Measurements from ENCODE around the gene SYT11.

SYT11 gene

DNA sequence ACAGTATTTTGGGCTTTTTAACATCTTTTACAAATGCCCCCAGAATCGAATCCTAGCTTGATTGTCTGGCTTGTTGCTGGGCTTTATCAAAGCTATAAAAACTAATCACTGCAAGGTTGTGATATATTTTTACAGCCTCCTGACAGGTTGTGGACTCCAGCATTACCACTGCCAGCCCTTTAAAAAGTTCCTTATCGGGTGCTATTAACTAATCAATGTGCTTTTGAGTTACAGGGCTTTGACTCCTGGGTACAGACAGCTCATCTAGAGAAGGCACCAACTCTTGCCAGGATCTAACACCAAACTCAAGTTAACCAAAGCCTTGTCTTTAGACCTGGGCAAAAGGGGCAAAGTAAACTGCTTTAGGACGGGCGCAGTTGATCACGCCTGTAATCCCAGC lies 19.0 kb upstream of the SYT11 start:
- no peak for TF ChIP-seq CTCF (IDR thresholded peaks at IDR 0.05; ENCODE audit: poor library complexity, severe bottlenecking)
- H3K27me3 ChIP-seq (ENCODE audit: insufficient read depth, poor library complexity, severe bottlenecking), result no peaks in the 10 kb centered on the region
- no peaks in the 10 kb centered on the region for H3K4me1 ChIP-seq (ENCODE audit: insufficient read depth, poor library complexity, severe bottlenecking)
- no peaks in the 10 kb centered on the region for H3K9me3 ChIP-seq (ENCODE audit: severe bottlenecking)
- peaks cover 19% of the 10 kb centered on the region for H3K36me3 ChIP-seq (ENCODE audit: low read depth)
- no peak overlapping the region for H3K27ac ChIP-seq (ENCODE audit: poor library complexity, severe bottlenecking)
- no peak for DNase-seq (ENCODE audit: low spot score)
- ATAC-seq (ENCODE audit: low read depth), result no peak
- H3K4me3 ChIP-seq (ENCODE audit: severe bottlenecking), result no peak overlapping the region

DNA sequence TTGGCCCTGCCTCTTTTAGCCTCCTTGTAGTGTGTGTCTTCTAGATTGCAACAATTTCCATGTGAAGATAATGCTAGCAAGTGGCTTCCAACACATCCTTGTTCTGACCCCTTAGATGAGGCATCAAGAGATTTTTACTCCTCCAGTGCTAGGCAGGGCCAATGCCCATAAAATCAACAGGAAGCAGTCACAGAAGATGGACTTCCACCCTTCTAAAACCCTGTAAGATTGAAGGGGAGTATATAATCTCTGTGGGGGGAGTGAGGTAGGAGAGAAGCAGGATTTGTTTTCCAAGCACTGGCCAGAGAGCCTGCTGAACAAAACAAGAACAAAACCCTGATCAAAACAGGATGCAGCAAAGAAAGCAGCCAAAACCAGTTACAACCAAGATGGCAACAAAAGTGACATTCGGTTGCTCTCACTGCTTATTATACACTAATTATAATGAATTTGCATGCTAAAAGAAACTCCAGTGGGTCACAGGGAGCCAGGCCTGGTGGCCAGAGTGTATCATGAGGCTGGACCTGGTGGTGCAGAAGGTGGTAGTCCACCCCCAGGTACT lies 14.4 kb upstream of the SYT11 start:
- no peak for ATAC-seq (ENCODE audit: low read depth)
- Histone ChIP-seq H3K4me3 (ENCODE audit: severe bottlenecking) (no peak overlapping the region), H3K27ac (ENCODE audit: poor library complexity, severe bottlenecking) (no peak overlapping the region), H3K4me1 (ENCODE audit: insufficient read depth, poor library complexity, severe bottlenecking) (no peaks in the 10 kb centered on the region), H3K9me3 (ENCODE audit: severe bottlenecking) (no peaks in the 10 kb centered on the region), H3K36me3 (ENCODE audit: low read depth) (peaks cover 35% of the 10 kb centered on the region), H3K27me3 (ENCODE audit: insufficient read depth, poor library complexity, severe bottlenecking) (no peaks in the 10 kb centered on the region)
- TF ChIP-seq CTCF (IDR thresholded peaks at IDR 0.05; ENCODE audit: poor library complexity, severe bottlenecking), result no peak
- DNase-seq (ENCODE audit: low spot score), result no peak

GRCh38 chr1:155847823-155848529 lies 11.4 kb upstream of the SYT11 start:
- peaks cover 56% of the 10 kb centered on the region for H3K36me3 ChIP-seq (ENCODE audit: low read depth)
- no peak for DNase-seq (ENCODE audit: low spot score)

GRCh38 chr1:155850345-155850744 lies 9.0 kb upstream of the SYT11 start:
- Histone ChIP-seq H3K9me3 (ENCODE audit: severe bottlenecking) (no peaks in the 10 kb centered on the region), H3K36me3 (ENCODE audit: low read depth) (peaks cover 68% of the 10 kb centered on the region), H3K4me1 (ENCODE audit: insufficient read depth, poor library complexity, severe bottlenecking) (no peaks in the 10 kb centered on the region), H3K27me3 (ENCODE audit: insufficient read depth, poor library complexity, severe bottlenecking) (no peaks in the 10 kb centered on the region), H3K27ac (ENCODE audit: poor library complexity, severe bottlenecking) (no peak overlapping the region), H3K4me3 (ENCODE audit: severe bottlenecking) (no peak overlapping the region)
- DNase-seq (ENCODE audit: low spot score) (no peak), ATAC-seq (ENCODE audit: low read depth) (no peak)
- TF ChIP-seq CTCF (IDR thresholded peaks at IDR 0.05; ENCODE audit: poor library complexity, severe bottlenecking), result no peak

More at GRCh38 chr1:155847823-155848529, 11.4 kb upstream of the SYT11 start:
- TF ChIP-seq CTCF (IDR thresholded peaks at IDR 0.05; ENCODE audit: poor library complexity, severe bottlenecking), result no peak
- H3K27ac ChIP-seq (ENCODE audit: poor library complexity, severe bottlenecking), result no peak overlapping the region
- ATAC-seq (ENCODE audit: low read depth), result no peak
- no peaks in the 10 kb centered on the region for H3K4me1 ChIP-seq (ENCODE audit: insufficient read depth, poor library complexity, severe bottlenecking)
- H3K4me3 ChIP-seq (ENCODE audit: severe bottlenecking), result no peak overlapping the region
- H3K27me3 ChIP-seq (ENCODE audit: insufficient read depth, poor library complexity, severe bottlenecking), result no peaks in the 10 kb centered on the region
- H3K9me3 ChIP-seq (ENCODE audit: severe bottlenecking), result no peaks in the 10 kb centered on the region
